Trophoblast cell (in vitro differentiated cells and primary cell): ENCODE measurements around the gene JAM3.
"Not testable (repeated sequence)": the region's sequence is repeated elsewhere in the genome, so short reads cannot be mapped to it uniquely, and the experiment has no call there.

Experiments used
- DNase-seq, 2 donors: peaks; one replicate each; pipeline ENCODE4 v3.0.0-alpha.2; 2016
- H2AFZ ChIP-seq: 2 replicates; pipeline ENCODE4 v1.6.1; 2013; ENCODE audit warnings: low read length, moderate library complexity, mild to moderate bottlenecking; ENCODE audit not compliant: insufficient read depth, poor library complexity
- H2AK5ac ChIP-seq: 2 replicates; pipeline ENCODE4 v1.6.1; 2013; ENCODE audit warnings: mild to moderate bottlenecking, low read length
- H2BK120ac ChIP-seq: 2 replicates; pipeline ENCODE4 v1.6.1; 2013; ENCODE audit warnings: low read length, mild to moderate bottlenecking, moderate library complexity; ENCODE audit not compliant: insufficient read depth, poor library complexity
- H2BK12ac ChIP-seq: 2 replicates; pipeline ENCODE4 v1.6.1; 2013; ENCODE audit warnings: mild to moderate bottlenecking, low read length, moderate library complexity
- H2BK5ac ChIP-seq: 2 replicates; pipeline ENCODE4 v1.6.1; 2013; ENCODE audit warnings: low read length, low read depth, moderate library complexity, mild to moderate bottlenecking; ENCODE audit not compliant: poor library complexity
- H3K14ac ChIP-seq: 2 replicates; pipeline ENCODE4 v1.6.1; 2013; ENCODE audit warnings: mild to moderate bottlenecking, low read length
- H3K18ac ChIP-seq: 2 replicates; pipeline ENCODE4 v1.6.1; 2013; ENCODE audit warnings: mild to moderate bottlenecking, low read length
- H3K23ac ChIP-seq: 2 replicates; pipeline ENCODE4 v1.6.1; 2013; ENCODE audit warnings: low read length
- H3K27ac ChIP-seq: 2 replicates; pipeline ENCODE4 v1.5.1; 2013; ENCODE audit warnings: low read depth, mild to moderate bottlenecking, inconsistent platforms, low read length, moderate library complexity
- H3K27me3 ChIP-seq: 2 replicates; pipeline ENCODE4 v1.6.1; 2013; ENCODE audit warnings: inconsistent platforms, mild to moderate bottlenecking, low read length, moderate library complexity; ENCODE audit not compliant: insufficient read depth
- H3K36me3 ChIP-seq, 2 experiments: 1 replicate in 1 of 2; 2 replicates in 1 of 2; pipeline ENCODE4 v1.6.1; 2013; ENCODE audit warnings: low read length in 2 of 2, mild to moderate bottlenecking in 2 of 2, moderate library complexity in 1 of 2; ENCODE audit not compliant: insufficient read depth in 2 of 2, control insufficient read depth in 1 of 2
- H3K4ac ChIP-seq: 2 replicates; pipeline ENCODE4 v1.6.1; 2013; ENCODE audit warnings: low read depth, mild to moderate bottlenecking, low read length, moderate library complexity
- H3K4me1 ChIP-seq, 2 experiments: 1 replicate in 1 of 2; 2 replicates in 1 of 2; pipeline ENCODE4 v1.6.1; 2013; ENCODE audit warnings: low read length in 2 of 2, mild to moderate bottlenecking in 2 of 2, moderate library complexity in 1 of 2; ENCODE audit not compliant: insufficient read depth in 2 of 2, control insufficient read depth in 1 of 2
- H3K4me2 ChIP-seq: 2 replicates; pipeline ENCODE4 v1.6.1; 2013; ENCODE audit warnings: inconsistent platforms, mild to moderate bottlenecking, low read length, moderate library complexity
- H3K4me3 ChIP-seq: 2 replicates; pipeline ENCODE4 v1.5.1; 2013; ENCODE audit warnings: mild to moderate bottlenecking, low read depth, low read length, inconsistent platforms
- H3K79me1 ChIP-seq: one replicate; pipeline ENCODE4 v1.6.1; 2013; ENCODE audit warnings: low read length
- H3K79me2 ChIP-seq: 2 replicates; pipeline ENCODE4 v1.6.1; 2013; ENCODE audit warnings: low read length, mild to moderate bottlenecking; ENCODE audit not compliant: control insufficient read depth, insufficient read depth, poor library complexity
- H3K9ac ChIP-seq: 2 replicates; pipeline ENCODE4 v1.6.1; 2013; ENCODE audit warnings: mild to moderate bottlenecking, low read length
- H3K9me3 ChIP-seq: 2 replicates; pipeline ENCODE4 v1.6.1; 2013; ENCODE audit warnings: low read depth, mild to moderate bottlenecking, control low read depth, inconsistent platforms, low read length; ENCODE audit not compliant: insufficient read depth
- H4K12ac ChIP-seq: 2 replicates; pipeline ENCODE4 v1.6.1; 2013; ENCODE audit warnings: low read depth, mild to moderate bottlenecking, low read length, moderate library complexity
- H4K8ac ChIP-seq: 2 replicates; pipeline ENCODE4 v1.6.1; 2013; ENCODE audit warnings: low read depth, mild to moderate bottlenecking, low read length, moderate library complexity
- H4K91ac ChIP-seq: one replicate; pipeline ENCODE4 v1.6.1; 2013; ENCODE audit warnings: low read depth, mild to moderate bottlenecking, low read length, moderate library complexity
- WGBS: extraction: QIAGEN DNeasy Blood & Tissue Kit; methylation state at CpG from one replicate; pipeline ENCODE4 v1.1.7; 2013; ENCODE audit warnings: missing lambda C conversion rate; ENCODE audit not compliant: insufficient read length, insufficient coverage; ENCODE audit errors: extremely low coverage; 5-methylcytosine and 5-hydroxymethylcytosine counted together

Gene JAM3

GRCh38 chr11:134181707-134182106, 112.8 kb downstream of the JAM3 start:
- no peaks in the 10 kb centered on the region for H3K79me1 ChIP-seq
- no peak overlapping the region for H4K8ac ChIP-seq
- H2AK5ac ChIP-seq, result no peak overlapping the region
- H3K4me3 ChIP-seq, result no peak overlapping the region
- no peak overlapping the region for H3K27ac ChIP-seq
- H3K9me3 ChIP-seq, result no peaks in the 10 kb centered on the region
- H4K12ac ChIP-seq, result no peak overlapping the region
- H2BK120ac ChIP-seq, result no peak overlapping the region
- no peak overlapping the region for H2BK5ac ChIP-seq
- no peak overlapping the region for H3K14ac ChIP-seq
- H3K4me1 ChIP-seq, result no peaks in the 10 kb centered on the region
- no peak overlapping the region for H3K23ac ChIP-seq
- H3K4me2 ChIP-seq, result no peak overlapping the region
- no peak overlapping the region for H2BK12ac ChIP-seq
- H4K91ac ChIP-seq, result no peak overlapping the region
- DNase-seq, result no peak
- no CpG with 5 or more reads among the region's 4 CpGs for WGBS
- no peak overlapping the region for H3K18ac ChIP-seq
- no peak overlapping the region for H2AFZ ChIP-seq
- no peak overlapping the region for H3K9ac ChIP-seq
- peaks cover 16 to 21% of the 10 kb centered on the region in 2 experiments for H3K36me3 ChIP-seq
- H3K79me2 ChIP-seq, result no peaks in the 10 kb centered on the region
- H3K27me3 ChIP-seq, result no peaks in the 10 kb centered on the region
- no peak overlapping the region for H3K4ac ChIP-seq

- no CpG with 5 or more reads among the region's 8 CpGs for WGBS
- not testable (repeated sequence) for H3K14ac ChIP-seq, H3K4me2 ChIP-seq, H2AK5ac ChIP-seq, H2BK120ac ChIP-seq, DNase-seq, H3K4me1 ChIP-seq, H2BK12ac ChIP-seq, H3K79me2 ChIP-seq, H3K23ac ChIP-seq, H3K9me3 ChIP-seq, H4K91ac ChIP-seq, H2BK5ac ChIP-seq, H3K27me3 ChIP-seq, H2AFZ ChIP-seq, H4K8ac ChIP-seq, H3K27ac ChIP-seq, H4K12ac ChIP-seq, H3K4me3 ChIP-seq, H3K9ac ChIP-seq, H3K18ac ChIP-seq, H3K4ac ChIP-seq, H3K79me1 ChIP-seq
- H3K36me3 ChIP-seq, result peaks cover 18 to 32% of the 10 kb centered on the region in 2 experiments
Observed at GRCh38 chr11:134188092-134188491, 119.2 kb downstream of the JAM3 start.

GRCh38 chr11:134196756-134197155, 127.9 kb downstream of the JAM3 start:
- H4K12ac ChIP-seq, result no peak overlapping the region
- H3K4me2 ChIP-seq, result no peak overlapping the region
- H3K27ac ChIP-seq, result no peak overlapping the region
- no peak overlapping the region for H2AFZ ChIP-seq
- no CpG with 5 or more reads among the region's 4 CpGs for WGBS
- H2BK5ac ChIP-seq, result no peak overlapping the region
- H2BK12ac ChIP-seq, result no peak overlapping the region
- no peaks in the 10 kb centered on the region for H3K27me3 ChIP-seq
- no peaks in the 10 kb centered on the region for H3K79me2 ChIP-seq
- no peak overlapping the region for H4K8ac ChIP-seq
- no peak for DNase-seq
- H3K18ac ChIP-seq, result no peak overlapping the region
- no peaks in the 10 kb centered on the region for H3K9me3 ChIP-seq
- no peaks in the 10 kb centered on the region for H3K4me1 ChIP-seq
- H2BK120ac ChIP-seq, result no peak overlapping the region
- H3K4me3 ChIP-seq, result no peak overlapping the region
- no peak overlapping the region for H3K23ac ChIP-seq
- no peak overlapping the region for H3K4ac ChIP-seq
- no peak overlapping the region for H2AK5ac ChIP-seq
- H3K14ac ChIP-seq, result no peak overlapping the region
- no peak overlapping the region for H3K9ac ChIP-seq
- no peak overlapping the region for H4K91ac ChIP-seq
- no peaks in the 10 kb centered on the region for H3K79me1 ChIP-seq
- peaks cover 17 to 22% of the 10 kb centered on the region in 2 experiments for H3K36me3 ChIP-seq

GRCh38 chr11:134199531-134199930, 130.7 kb downstream of the JAM3 start:
- Histone ChIP-seq H3K18ac (no peak overlapping the region), H3K79me1 (no peaks in the 10 kb centered on the region), H3K36me3 (peaks cover 15 to 26% of the 10 kb centered on the region in 2 experiments), H4K8ac (no peak overlapping the region), H2AFZ (no peak overlapping the region), H3K4me2 (no peak overlapping the region), H2BK120ac (no peak overlapping the region), H3K79me2 (no peaks in the 10 kb centered on the region), H3K4me1 (no peaks in the 10 kb centered on the region), H3K9me3 (no peaks in the 10 kb centered on the region), H3K4ac (no peak overlapping the region), H4K91ac (no peak overlapping the region), H3K27ac (no peak overlapping the region), H3K9ac (no peak overlapping the region), H3K4me3 (no peak overlapping the region), H3K14ac (no peak overlapping the region), H2BK12ac (no peak overlapping the region), H3K27me3 (no peaks in the 10 kb centered on the region), H2BK5ac (no peak overlapping the region), H3K23ac (no peak overlapping the region), H4K12ac (no peak overlapping the region), H2AK5ac (no peak overlapping the region)
- peak; percentile 57 to 88 for DNase-seq
- no CpG with 5 or more reads among the region's 9 CpGs for WGBS
